Measurements from ENCODE around the gene EXOC3L2. TPM values are rescaled to one million over a fixed set of nuclear protein-coding genes. Genes with fewer than 3 reads are reported as not detected.

Gene EXOC3L2
- total RNA-seq, 4 donors from 2014 or later: 0.42 to 3.6 (median 2.5) TPM

DNA sequence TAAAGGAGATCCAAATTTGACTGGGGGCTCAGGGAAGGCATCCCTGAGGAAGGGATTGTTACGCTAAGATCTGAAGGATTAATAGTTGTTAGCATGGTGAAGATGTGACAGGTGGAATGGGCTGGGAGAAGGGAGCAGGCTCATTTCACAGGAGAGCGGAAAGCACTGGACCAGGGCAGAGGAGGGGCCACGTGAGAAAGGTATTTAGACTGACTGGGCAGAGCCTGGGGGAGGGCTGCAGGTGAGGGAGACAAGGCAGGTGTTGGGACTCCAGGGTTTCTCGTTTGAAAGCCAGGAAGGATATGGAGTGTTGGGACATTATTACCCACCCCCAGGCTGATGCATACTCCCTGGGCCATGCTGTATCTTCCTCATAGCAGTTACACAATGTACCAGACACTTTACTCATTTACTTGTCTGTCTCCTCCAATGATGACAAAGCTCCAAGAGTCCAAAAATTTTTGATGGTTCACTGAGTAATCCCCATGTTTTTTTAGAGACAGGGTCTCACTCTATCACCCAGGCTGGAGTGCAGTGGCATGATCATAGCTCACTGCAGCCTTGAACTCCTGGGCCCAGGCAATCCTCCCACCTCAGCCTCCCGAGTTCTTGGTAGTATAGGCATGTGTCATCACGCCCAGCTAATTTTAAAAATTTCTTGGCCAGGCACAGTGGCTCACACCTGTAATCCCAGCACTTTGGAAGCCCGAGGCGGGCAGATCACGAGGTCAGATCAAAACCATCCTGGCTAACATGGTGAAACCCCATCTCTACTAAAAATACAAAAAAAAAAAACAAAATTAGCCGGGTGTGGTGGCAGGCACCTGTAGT, 69.5 kb downstream of the EXOC3L2 start:
- TF ChIP-seq EP300 (IDR thresholded peaks at IDR 0.05): no peak
- TF ChIP-seq POLR2AphosphoS5 (IDR thresholded peaks at IDR 0.05): no peak
- TF ChIP-seq POLR2A (IDR thresholded peaks at IDR 0.05; ENCODE audit: low read depth): no peak
- TF ChIP-seq, protein P1, sequence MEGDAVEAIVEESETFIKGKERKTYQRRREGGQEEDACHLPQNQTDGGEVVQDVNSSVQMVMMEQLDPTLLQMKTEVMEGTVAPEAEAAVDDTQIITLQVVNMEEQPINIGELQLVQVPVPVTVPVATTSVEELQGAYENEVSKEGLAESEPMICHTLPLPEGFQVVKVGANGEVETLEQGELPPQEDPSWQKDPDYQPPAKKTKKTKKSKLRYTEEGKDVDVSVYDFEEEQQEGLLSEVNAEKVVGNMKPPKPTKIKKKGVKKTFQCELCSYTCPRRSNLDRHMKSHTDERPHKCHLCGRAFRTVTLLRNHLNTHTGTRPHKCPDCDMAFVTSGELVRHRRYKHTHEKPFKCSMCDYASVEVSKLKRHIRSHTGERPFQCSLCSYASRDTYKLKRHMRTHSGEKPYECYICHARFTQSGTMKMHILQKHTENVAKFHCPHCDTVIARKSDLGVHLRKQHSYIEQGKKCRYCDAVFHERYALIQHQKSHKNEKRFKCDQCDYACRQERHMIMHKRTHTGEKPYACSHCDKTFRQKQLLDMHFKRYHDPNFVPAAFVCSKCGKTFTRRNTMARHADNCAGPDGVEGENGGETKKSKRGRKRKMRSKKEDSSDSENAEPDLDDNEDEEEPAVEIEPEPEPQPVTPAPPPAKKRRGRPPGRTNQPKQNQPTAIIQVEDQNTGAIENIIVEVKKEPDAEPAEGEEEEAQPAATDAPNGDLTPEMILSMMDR (IDR thresholded peaks at IDR 0.05): no peak
- H3K27me3 ChIP-seq: no peaks in the 10 kb centered on the region
- DNase-seq (ENCODE audit: extremely low spot score): no peak
- no peak overlapping the region for H3K4me3 ChIP-seq
- peaks cover 0 to 3% (median 0%) of the 10 kb centered on the region in 4 donors for H3K36me3 ChIP-seq
- 83% methylated on average over 10 of the region's 10 CpGs for WGBS
- H3K9me3 ChIP-seq: no peaks in the 10 kb centered on the region
- no peak overlapping the region for H3K27ac ChIP-seq (replicated peaks in 1 of 4)
- H3K4me1 ChIP-seq: peaks cover 33 to 47% (median 40%) of the 10 kb centered on the region in 4 donors
- intact Hi-C loops (cut with DNase I): loop anchor here (5.0 kb wide), 1 partner anchor 83 kb away; the partner anchor contains the start of gene PPP1R37

- DNase-seq (ENCODE audit: extremely low spot score): no peak
- no peak overlapping the region for H3K27ac ChIP-seq (replicated peaks in 1 of 4)
- intact Hi-C loops (cut with DNase I): no loop called here
- H3K4me3 ChIP-seq: no peak overlapping the region
- no peaks in the 10 kb centered on the region for H3K27me3 ChIP-seq
- peaks cover 0 to 1% (median 0%) of the 10 kb centered on the region in 4 donors for H3K36me3 ChIP-seq
- WGBS: 86% methylated on average over 12 of the region's 12 CpGs
- H3K9me3 ChIP-seq: no peaks in the 10 kb centered on the region
- TF ChIP-seq, protein P1 (IDR thresholded peaks at IDR 0.05): no peak
- no peak for TF ChIP-seq POLR2A (IDR thresholded peaks at IDR 0.05; ENCODE audit: low read depth)
- TF ChIP-seq POLR2AphosphoS5 (IDR thresholded peaks at IDR 0.05): no peak
- TF ChIP-seq EP300 (IDR thresholded peaks at IDR 0.05): no peak
- H3K4me1 ChIP-seq: peaks cover 27 to 33% (median 30%) of the 10 kb centered on the region in 4 donors
These were observed 71.4 kb downstream of the EXOC3L2 start for GRCh38 chr19:45173816-45174215.

DNA sequence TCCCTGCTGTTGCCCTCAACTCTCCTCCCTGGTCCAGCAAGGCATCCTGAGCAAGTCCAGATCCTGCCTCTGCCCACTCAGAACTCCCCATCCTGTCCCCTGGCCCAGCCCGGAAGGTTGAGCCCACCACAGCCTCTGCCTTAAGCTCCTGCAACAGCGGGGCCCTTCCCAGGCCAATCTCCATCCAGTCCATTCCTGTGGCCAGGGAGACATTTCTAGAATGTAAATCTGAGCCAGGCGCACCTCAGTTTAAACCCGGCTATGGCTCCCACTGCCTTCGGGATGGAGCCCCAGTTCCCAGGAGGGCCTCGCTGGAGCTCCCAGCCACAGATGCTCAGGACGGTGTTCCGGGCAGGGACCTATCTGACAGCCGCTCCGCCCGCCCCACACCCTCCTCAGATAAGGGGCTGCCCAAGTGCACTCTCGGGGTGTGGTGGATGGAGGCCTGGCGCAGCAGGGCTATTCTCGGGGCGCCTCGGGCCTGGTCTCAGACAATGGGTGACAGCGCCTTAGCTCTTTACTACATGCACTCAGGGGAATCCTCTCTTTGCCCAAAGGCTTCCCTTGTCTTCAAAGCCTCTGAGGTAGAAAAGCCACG, 72.5 kb downstream of the EXOC3L2 start:
- DNase-seq (ENCODE audit: extremely low spot score): no peak
- H3K9me3 ChIP-seq: no peaks in the 10 kb centered on the region
- no peaks in the 10 kb centered on the region for H3K27me3 ChIP-seq
- TF ChIP-seq POLR2A (IDR thresholded peaks at IDR 0.05; ENCODE audit: low read depth) (no peak), POLR2AphosphoS5 (IDR thresholded peaks at IDR 0.05) (no peak), EP300 (IDR thresholded peaks at IDR 0.05) (no peak)
- TF ChIP-seq, protein P1 (IDR thresholded peaks at IDR 0.05): no peak
- WGBS: 90% methylated on average over 15 of the region's 18 CpGs
- no peak overlapping the region for H3K4me3 ChIP-seq
- H3K4me1 ChIP-seq: peaks cover 26 to 32% (median 29%) of the 10 kb centered on the region in 4 donors
- peak overlapping the region in 1 of 4 donors; percentile 15 for H3K27ac ChIP-seq (replicated peaks in 1 of 4)
- intact Hi-C loops (cut with DNase I): no loop called here
- peaks cover 0 to 6% (median 0%) of the 10 kb centered on the region in 4 donors for H3K36me3 ChIP-seq

DNA sequence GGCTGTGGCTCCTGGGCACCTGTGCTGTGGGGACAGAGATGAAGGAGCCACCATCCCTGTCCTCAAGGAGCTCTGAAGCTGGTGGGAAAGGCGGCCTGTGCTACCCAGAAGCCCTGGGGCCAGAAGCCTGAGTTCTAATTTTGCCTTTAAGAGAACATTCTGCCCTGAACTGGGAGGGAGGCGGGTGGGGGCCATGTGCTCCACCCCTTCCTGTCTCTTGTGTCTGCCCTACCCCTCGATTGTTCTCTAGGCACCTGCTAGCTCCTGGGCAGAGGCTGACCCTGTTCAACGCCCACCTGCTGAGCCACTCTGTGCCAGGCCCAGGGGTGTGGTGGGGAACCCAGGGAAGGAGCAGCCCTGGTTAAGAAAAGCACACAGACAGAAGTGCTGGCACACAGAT, 73.0 kb downstream of the EXOC3L2 start:
- H3K36me3 ChIP-seq: peaks cover 0 to 6% (median 0%) of the 10 kb centered on the region in 4 donors
- H3K9me3 ChIP-seq: no peaks in the 10 kb centered on the region
- peak overlapping the region in 1 of 4 donors; percentile 15 for H3K27ac ChIP-seq (replicated peaks in 1 of 4)
- H3K27me3 ChIP-seq: no peaks in the 10 kb centered on the region
- WGBS: no CpG with 5 or more reads among the region's 4 CpGs
- TF ChIP-seq, protein P1 (IDR thresholded peaks at IDR 0.05): no peak
- TF ChIP-seq POLR2AphosphoS5 (IDR thresholded peaks at IDR 0.05): no peak
- TF ChIP-seq EP300 (IDR thresholded peaks at IDR 0.05): no peak
- TF ChIP-seq POLR2A (IDR thresholded peaks at IDR 0.05; ENCODE audit: low read depth): no peak
- H3K4me1 ChIP-seq: peaks cover 21 to 26% (median 23%) of the 10 kb centered on the region in 4 donors
- no peak for DNase-seq (ENCODE audit: extremely low spot score)
- no peak overlapping the region for H3K4me3 ChIP-seq
- intact Hi-C loops (cut with DNase I): no loop called here
